Measurements from ENCODE around the gene PLPPR1.

DNA sequence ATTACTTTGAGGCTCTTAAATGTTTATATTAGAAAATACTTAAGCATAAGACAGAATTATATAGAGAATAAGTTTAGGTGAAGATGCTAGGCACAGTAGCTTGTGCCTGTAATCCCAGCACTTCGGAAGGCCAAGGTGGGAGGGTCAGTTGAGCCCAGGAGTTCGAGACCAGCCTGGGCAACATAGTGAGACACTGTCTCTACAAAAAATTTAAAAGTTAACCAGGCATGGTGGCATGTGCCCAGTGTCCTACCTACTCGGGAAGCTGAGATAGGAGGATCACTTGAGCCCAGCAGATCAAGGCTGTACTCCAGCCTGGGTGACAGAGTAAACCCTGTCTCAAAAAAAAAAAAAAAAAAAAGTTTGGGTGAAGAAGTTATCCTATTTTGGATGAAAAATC lies 294.6 kb downstream of the PLPPR1 start:
- TF ChIP-seq, protein P1, sequence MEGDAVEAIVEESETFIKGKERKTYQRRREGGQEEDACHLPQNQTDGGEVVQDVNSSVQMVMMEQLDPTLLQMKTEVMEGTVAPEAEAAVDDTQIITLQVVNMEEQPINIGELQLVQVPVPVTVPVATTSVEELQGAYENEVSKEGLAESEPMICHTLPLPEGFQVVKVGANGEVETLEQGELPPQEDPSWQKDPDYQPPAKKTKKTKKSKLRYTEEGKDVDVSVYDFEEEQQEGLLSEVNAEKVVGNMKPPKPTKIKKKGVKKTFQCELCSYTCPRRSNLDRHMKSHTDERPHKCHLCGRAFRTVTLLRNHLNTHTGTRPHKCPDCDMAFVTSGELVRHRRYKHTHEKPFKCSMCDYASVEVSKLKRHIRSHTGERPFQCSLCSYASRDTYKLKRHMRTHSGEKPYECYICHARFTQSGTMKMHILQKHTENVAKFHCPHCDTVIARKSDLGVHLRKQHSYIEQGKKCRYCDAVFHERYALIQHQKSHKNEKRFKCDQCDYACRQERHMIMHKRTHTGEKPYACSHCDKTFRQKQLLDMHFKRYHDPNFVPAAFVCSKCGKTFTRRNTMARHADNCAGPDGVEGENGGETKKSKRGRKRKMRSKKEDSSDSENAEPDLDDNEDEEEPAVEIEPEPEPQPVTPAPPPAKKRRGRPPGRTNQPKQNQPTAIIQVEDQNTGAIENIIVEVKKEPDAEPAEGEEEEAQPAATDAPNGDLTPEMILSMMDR (conservative IDR thresholded peaks at IDR 0.05) = no peak
- no peak for TF ChIP-seq ZFX (IDR thresholded peaks at IDR 0.05)
